GM03348 (cell line): ENCODE measurements around the gene C15orf39.
"Not testable (repeated sequence)": the region's sequence is repeated elsewhere in the genome, so short reads cannot be mapped to it uniquely, and the experiment has no call there.

Experiments
- DNase-seq: peaks from one replicate; pipeline ENCODE4 v3.0.0; 2012; ENCODE audit warnings: low spot score

The C15orf39 gene

DNA sequence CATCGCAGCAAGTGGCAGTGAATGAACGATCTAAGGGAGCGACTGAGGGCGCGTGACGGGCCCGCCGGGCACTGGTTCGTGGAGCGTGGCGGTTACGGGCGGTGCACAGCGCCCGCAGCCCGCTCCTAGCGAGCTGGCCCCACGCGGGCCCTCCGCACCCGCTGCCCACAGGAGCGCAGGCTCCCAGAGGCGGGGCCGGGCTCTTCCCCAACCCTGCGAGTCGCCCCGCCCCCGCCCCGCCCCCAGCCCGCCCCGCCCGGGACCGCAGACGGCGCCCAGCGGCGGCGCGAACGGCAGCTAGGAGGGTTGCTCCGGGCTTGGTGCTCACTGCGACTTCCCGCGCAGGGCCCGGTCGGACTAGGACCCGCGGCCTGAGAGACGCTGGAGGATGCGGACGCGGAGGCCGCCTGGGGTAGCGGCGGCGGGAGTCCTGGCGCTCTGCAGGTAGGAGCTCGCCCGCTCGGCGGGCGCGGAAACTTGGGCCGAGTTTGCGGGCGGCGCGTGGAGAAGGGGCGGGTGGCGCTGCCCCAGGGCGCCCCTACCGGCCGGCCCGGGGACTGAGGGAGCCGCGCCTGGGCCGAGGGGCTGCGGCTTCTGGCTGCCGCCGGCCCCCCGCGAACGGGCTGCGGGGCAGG is at the start of gene C15orf39:
Gene C15orf39 (plus strand): TSS at position 267 of the 635 bp plus-strand sequence. CDS start 4,167 bp downstream, outside the sequence.
- DNase-seq: peak; percentile 97

DNA sequence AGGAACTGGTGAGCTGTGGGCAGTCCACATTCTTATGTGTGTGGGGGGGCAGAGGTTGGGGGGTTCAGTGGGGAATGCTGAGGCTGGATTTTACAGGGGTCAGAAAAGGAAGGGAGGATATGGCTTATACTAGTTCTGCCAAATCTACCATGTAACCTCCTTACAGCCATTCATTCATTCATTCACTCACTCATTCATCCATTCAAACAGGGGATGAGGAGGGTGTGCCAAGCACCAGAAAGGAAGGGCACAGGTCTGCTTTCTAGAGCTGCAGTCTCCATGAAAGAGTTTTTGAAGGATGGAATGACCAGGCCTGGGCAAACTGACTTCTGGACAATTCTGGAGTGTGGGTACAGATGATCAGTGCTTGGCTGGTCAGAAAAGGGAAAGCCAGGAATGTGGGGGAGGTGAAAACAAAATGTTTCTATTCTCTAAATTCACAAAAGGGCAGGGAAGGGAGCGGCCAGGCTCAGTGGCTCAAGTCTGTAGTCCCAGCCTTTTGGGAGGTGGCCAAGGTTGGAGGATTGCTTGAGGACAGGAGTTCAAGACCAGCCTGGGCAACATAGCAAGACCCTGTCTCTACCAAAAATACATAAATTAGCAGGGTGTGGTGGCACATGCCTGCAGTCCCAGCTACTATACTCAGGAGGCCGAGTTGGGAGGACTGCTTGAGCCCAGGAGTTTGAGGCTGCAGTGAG is 49.2 kb upstream of the C15orf39 start:
- no peak for DNase-seq

DNA sequence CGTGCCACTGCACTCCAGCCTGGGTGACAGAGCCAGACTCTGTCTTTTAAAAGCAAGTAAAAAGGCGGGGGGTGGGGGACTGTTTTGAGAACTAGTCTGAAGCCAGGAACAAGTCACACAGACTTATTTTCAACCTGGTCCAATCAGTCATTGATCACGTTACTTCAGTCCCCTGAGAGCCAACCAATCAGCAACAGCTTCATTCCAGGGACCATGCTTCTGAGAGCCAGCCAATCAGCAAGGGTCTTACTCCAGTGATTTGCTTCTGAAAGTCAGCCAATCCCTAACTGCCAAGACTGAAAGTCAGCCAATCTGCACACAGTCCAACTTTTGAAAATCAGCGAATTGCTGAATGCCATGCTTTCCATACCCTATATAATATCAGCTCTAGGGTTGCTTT is 48.6 kb upstream of the C15orf39 start:
- DNase-seq: peak; percentile 41

DNA sequence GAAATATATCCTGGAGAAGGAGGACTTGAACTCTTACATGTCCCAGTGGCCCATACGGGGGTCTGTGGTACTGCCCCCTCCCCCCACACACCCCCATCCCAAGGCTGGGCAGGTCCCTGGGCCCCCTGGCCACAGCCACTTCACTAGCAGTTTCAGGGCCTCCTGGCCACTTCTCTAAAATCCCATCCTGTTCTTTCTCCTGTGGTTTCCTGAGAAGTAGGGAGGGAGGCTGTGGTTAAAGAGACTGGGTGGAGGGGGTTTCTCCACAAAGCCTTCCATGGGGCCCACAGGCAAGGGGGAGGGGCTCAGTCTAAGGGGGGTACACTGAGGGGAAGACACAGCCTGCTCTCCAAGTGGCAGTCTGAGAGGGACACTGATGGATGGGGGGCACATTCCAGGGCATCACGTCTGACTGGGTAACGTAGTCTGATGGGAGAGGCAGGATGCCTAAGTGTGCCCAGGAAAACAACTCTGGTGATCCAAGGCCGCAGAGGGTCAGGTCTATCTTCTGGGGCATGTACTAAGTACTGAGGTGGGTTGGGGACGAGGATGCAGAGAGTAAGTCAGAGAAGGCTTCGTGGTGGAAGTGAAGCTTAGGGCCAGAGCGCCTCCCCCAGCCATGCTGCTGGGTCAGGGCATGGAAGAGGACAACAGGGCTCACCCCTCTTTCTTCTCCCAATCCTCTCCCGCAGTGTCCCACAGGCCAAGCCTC is 48.0 kb upstream of the C15orf39 start:
- no peak for DNase-seq

DNA sequence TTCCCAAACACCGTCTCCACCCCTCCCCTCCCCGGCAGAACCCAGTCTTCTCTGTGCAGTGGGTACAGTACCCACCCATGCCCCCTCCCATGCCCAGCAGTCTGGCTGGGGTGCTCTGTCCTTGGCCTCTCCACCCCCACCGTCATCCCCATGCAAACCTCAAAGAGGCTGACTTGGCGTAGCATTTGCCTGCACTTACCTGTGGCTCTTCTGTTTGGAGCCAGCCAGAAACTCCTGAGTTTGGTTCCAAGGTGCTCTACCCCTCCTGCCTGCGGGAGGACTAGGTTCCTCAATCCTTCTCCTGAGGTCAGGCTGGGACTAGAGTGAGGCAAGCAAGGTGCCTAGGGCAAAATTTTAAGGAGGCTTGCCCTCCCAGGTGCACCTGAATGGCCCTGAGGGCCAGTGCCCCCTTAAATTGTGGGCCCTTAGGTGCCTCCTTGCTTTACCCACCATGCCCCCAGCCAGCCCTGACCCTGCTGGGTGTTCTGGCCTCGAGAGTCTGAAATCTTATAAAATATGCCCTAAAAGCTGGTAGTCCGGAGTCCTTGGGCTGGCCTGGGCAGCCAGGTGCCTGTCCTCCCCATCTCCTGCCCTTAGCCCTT is 47.1 kb upstream of the C15orf39 start:
- no peak for DNase-seq

DNA sequence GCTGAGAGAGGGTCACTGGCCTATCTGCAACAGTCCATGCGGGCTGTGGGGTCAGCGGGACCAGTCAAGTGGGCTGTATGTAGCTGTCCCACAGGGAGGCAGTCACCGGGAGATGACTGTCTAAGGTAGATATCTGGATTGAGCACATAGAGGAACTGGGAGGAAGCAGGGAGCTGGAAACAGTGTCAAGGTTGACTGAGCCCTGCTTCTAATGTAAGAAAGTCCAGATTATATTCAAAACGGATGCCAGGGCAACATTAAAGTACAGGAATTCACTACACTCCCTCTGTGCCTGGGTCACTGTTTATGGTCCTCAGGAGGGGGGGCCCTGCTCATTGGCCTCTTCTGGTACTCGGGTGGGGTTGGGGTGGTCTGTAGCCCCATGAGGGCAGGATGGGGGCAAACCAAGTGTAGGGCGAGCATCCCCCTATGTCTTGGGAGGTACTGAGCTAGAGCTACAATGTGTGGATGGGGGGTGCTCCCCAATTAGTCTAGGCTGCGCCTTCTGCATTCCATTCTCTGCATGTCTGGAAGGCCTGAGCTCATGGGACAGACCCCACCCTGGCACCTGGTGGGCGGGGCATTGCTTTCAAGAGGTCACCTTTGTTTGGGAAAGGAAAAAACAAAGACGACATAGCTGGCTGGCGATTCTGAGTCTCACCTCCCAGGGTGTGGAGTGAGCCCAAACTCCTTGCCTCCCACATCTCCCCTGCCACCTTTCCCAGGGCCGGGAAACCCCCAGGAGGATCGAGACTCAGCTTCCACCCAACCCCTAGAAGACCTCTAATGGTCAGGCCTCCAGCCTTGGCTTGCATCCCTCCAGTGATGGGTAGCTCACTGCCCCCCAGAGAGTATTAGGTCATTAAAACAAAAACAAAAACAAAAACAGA is 45.1 kb upstream of the C15orf39 start:
- no peak for DNase-seq

DNA sequence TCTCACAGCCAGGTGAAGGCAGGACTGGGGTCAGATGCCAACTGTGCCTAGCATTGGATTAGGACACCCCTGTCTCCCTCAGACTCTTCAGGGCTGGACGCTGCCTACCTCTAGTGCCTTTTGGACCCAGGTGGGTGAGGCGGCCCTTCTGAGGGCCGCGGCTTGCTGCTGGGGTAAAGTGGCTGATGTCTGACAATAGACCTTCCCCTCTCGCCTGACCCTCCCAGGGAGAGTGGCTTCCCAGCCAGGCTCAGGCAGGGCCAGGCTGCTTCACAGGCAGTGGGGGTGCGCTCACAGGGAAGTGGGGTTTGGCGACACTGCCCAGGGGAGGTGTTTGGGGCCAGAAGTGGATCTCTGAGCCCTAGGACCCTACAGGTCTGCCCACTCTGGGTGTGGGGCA is 43.3 kb upstream of the C15orf39 start:
- no peak for DNase-seq

DNA sequence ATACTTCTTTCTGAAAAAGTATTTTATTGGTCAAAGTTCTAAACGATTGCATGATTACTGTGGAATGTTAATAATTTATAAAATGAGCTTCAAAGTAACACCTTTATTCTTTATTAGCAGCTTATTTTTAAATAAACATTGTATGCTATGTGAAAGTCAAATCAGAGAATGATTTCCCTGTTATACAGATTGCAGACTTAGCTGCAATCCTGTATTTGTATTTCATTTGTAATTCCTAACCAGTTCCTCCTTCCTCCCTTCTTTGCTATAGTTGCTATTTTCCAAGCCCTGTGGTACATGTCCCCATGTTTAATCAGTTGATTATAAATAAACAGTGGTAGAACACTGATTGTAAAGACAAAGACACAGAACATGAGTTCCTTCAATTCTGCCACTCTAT is 42.4 kb upstream of the C15orf39 start:
- no peak for DNase-seq

DNA sequence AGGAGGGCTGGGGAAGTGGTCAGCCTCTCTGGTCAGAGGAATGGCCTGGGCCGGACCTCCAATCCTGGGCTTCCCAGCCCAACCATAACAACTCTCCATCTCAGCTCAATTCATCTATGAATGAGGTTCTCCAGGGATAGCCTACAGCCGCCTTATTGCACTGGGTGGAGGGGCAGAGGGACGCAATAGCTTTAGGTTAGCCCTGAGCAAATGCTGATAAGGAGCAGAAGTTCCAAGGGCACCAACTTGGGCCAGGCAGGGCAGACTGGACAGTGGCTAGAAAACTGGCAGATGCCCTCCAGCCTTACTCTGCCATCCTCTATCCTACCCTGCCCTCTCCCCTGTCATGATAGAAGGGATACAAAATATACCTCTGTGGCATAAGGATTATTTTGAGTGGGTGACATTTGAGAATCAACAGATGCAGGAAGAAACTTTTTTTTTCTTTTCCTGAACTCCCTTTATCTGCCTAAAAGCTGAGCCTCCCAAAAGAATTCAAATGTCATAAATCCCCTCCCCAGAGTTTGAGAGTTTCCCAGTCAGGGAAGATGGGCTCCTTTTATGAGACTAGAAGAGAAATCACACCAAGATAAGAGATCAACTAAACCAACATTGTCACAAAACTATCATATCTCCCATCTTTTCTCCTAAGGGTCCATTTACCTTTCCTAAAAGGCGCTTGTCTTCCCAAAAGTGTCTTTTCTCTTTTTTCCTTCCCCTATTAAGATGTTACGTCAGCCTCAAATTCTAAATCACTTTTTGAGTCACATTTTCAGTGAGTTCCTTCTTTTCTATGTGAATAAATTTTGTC is 40.4 kb upstream of the C15orf39 start:
- DNase-seq: peak; percentile 0

DNA sequence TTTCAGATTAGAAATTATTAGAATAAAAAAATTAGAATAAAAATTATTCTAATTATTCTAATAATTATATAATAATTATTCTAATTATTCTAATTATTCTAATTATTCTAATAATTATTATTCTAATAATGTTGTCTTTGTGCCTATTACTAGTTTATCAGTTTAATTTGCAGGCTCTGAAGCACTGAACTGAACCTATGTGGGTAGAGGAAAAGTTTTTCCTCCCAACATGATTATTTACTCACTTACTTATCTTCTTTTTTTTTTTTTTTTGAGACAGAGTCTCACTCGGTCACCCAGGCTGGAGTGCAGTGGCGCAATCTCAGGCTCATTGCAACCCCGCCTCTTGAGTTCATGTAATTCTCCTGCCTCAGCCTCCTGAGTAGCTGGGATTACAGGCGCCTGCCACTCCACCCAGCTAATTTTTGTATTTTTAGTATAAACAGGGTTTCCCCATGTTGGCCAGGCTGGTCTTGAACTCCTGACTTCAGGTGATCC is 39.7 kb upstream of the C15orf39 start:
- DNase-seq: no peak

DNA sequence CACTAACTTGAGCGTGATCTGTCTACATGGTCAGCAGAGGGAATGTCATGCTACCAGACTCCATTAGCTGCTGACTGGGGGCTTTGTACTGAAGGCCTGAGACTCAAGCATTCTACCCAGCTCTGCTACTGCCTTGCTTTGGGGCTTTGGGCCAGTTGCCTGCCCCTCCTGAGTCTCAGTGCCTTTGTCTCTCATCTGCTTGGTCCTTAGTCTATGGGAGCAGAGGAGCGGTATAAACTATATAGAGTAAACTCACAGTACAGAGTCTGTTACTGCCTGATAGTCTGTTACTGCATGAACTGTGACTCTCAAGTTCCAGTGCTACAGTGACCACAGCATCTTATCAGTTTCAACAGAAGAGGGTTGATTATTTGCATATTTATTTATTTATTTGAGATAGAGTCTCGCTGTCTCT is 38.5 kb upstream of the C15orf39 start:
- DNase-seq: no peak

DNA sequence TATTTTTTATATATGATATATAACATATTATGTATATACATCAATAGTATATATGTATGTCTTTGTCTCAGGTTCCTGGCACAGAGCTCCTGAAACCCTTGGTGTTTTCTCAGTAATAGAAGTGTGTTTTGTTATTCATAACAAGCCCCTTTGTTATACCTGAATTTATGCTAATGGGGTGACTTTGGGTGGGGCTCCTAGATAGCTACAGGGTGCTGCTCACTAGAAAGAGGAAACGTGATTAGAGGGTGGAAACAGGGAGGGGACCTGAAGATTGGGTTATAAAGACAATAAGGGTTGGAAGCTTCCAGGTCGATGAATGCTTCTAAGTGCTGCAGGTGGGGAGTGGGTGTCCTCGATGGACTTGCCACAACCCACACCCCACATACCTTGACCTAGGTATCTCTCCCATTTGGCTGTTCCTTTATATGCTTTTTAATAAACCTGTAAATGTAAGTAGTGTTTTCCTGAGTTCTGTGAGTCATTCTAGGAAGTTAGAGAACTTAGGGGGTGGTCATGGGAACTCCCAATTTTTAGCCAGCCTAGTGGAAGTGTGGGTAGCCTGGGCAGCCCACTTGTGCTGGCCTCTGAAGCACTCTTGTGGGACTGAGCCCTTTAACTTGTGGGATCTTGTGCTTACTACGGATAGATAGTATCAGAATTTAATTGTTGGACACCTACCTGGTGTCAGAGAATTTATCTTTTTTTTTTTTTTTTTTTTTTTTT is 36.9 kb upstream of the C15orf39 start:
- no peak for DNase-seq

DNA sequence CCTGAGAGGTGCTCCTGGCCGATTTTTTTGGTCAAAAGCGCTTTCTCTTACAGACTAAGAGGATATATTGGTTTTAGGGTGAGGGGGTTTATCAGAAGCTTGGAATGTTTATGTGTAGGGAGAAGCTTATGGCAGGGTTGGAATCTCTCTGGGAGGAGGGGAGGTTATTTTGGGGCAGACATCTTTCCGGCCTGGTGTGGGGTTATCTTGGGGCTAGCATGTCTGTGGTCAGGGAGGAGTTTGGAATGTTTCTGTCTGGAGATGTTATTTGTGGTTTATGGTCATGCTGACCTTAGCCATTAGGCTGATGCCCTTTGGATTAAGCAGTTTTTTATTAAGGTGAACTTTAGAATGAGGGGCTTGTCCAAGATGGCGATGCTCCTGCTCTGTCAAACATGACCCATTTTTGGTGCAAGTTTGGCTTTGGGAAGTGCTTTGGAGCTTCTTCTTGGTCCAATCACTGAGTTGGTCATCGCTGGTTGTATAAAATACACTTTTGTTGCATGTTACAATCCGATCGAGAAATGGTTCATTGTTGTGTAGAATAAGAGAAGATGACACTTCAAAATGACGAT is 35.1 kb upstream of the C15orf39 start:
- DNase-seq: not testable (repeated sequence)

DNA sequence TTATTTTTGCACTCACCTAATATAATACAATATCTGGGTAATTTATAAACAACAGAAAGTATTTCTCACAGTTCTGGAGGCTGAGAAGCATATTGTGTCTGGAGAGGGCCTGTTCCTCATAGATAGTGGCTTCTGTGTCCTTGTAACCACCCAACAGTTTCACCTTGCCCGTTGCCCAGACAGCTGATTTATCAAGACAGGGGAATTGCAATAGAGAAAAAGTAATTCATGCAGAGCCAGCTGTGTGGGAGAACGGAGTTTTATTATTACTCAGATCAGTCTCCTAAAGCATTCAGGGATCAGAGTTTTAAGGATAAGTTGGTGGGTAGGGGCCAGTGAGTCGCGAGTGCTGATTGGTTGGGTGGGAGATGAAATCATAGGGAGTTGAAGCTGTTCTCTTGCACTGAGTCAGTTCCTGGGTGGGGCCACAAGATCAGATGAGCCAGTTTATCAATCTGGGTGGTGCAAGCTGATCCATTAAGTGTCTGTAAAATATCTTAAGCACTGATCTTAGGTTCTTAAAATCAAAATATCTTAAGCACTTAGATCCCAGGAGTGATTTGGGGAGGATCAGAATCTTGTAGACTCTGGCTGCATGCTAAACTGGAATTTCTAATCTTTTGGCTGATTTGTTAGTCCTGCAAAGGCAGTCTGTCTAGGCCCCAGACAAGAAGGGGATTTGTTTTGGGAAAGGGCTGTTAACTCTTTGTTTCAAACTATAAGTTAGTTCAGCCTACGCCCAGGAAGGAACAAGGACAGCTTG is 33.9 kb upstream of the C15orf39 start:
- DNase-seq: no peak

DNA sequence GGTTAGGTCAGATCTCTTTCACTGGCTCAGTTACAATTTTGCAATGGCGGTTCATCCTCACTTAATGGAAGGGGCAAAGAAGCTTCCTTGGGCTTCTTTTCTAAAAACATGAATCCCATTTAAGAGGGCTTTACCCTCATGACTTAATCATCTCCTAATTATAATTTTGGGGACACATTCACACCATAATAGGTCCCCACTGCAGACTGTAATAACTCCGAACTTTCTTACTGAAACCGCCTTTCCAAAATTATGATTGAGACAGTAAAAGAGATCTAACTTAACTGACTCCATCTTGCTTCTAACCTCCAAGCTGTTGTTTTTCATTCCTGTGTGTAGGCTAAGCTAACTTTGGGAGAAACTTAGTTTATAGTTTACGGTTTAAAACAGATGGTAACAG is 33.3 kb upstream of the C15orf39 start:
- no peak for DNase-seq

DNA sequence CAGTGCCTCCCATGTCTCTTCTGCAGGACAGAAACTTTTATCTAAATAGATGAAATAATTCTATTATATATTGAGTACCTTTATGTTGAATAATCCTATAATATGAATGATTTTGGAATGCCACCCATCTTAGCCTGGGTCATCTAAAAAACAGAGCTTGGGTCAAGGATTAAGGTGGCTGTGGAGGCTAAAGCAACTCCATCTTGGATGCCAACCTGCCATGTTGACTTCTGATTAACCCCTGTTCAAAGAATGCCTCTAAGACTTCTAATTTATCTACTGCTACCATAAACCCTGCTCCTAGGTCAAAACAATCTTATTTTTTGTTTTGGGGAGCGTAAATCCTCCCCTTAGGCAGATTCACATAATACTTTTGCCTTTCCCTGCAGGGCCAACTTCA is 31.5 kb upstream of the C15orf39 start:
- DNase-seq: no peak

DNA sequence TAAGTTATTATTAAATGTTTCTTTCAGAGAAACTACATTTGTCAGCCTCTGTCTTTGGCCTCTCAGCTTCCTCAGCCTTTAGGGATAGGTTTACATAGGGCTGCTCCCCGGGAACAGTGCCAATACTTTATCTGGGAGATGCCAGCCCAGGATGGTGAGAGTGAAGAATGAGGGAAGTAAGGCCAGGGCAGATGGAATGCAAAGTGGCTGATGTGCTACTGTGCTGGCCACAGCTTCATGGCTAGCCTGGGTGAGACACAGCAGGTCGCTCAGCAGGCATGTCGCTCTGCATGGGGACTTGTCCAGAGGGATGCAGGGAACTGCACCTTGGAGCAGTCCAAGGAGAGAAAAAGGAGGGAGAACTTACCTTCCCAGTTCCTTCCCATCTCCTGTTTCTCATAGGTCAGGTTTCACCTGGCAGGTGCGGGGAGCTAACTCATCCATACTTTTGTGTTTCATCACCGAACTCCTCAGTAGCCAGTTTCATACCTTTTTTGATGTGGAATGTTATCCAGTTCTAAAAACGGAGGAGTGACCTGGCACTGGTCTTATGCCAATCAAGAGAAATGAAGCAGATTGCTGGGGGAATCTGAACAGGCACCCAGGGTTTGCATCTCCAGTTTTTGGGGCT is 30.9 kb upstream of the C15orf39 start:
- no peak for DNase-seq

DNA sequence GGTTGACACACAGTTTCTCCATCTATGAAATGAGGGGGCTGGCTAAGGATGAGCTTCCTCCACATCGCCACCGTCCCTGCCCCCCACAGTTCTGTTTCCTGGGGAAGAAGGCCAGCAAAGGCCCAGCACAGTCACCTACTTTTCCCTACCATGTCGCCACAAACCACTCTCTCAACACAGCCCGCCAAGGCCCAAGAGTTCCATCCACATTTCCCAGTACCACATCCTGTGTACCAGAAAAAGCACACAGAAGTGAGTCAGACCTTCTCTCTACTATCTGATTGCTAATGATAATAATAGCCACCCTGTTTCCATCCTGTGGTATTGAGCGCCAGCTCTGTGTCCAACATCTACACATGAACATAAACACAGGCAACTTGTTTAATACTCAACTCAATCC is 30.3 kb upstream of the C15orf39 start:
- peak; percentile 70 for DNase-seq
